SK-N-SH (cell line): ENCODE data around the gene MYO18B. TPM values are rescaled to one million over a fixed set of nuclear protein-coding genes. Genes with fewer than 3 reads are reported as not detected.

Experiments used
- CTCF ChIA-PET: fragments of 300-600, 350-600 bp; formaldehyde crosslinking; extraction: SDS; loops from one replicate; lab custom pipeline; 2021; lab: Yijun Ruan, JAX
- POLR2A ChIA-PET: fragments of 350-600 bp; sonication (Branson Sonifier 250); formaldehyde crosslinking; extraction: SDS; loops from one replicate; lab custom pipeline; 2020; ENCODE audit warnings: antibody characterized with exemption, inconsistent platforms; lab: Yijun Ruan, JAX
- DNase-seq: peaks from one replicate; pipeline ENCODE4 v3.0.0; 2012
- H2AFZ ChIP-seq: fragments of 200-600 bp; sonication (generic); 2 replicates; pipeline ENCODE4 v1.8.1; 2016; ENCODE audit warnings: antibody characterized with exemption, mild to moderate bottlenecking, low read depth
- H3F3A ChIP-seq: fragments of 200-600 bp; sonication (generic); replicated peaks from 2 replicates; pipeline ENCODE3; 2016; ENCODE audit warnings: antibody characterized with exemption, mild to moderate bottlenecking; ENCODE audit not compliant: insufficient read depth
- H3K27ac ChIP-seq, 2 experiments: fragments of 200-500 bp in 1 of 2; fragments of 200-600 bp in 1 of 2; sonication (Bioruptor generic) in 1 of 2; sonication (generic), shearing (Covaris generic) in 1 of 2; 2 replicates each; pipeline versions ENCODE4 v1.5.1 to v1.6.1; 2014 to 2016; ENCODE audit warnings: low read depth in 2 of 2, inconsistent platforms in 1 of 2, low read length in 1 of 2, mild to moderate bottlenecking in 1 of 2, mixed read lengths in 1 of 2
- H3K27me3 ChIP-seq: fragments of 200-600 bp; sonication (generic), shearing (Covaris generic); 2 replicates; pipeline ENCODE4 v1.6.1; 2016; ENCODE audit warnings: mixed run types; ENCODE audit not compliant: insufficient read depth
- H3K36me3 ChIP-seq, 2 experiments: fragments of 200-500 bp in 1 of 2; fragments of 200-600 bp in 1 of 2; sonication (Bioruptor generic) in 1 of 2; sonication (generic) in 1 of 2; replicated peaks in 1 of 2; 2 replicates each; pipeline versions ENCODE3 to v1.5.1; 2014 to 2016; ENCODE audit warnings: low read length in 1 of 2, mild to moderate bottlenecking in 1 of 2; ENCODE audit not compliant: insufficient read depth in 2 of 2, control insufficient read depth in 1 of 2
- H3K4me1 ChIP-seq, 2 experiments: fragments of 200-500 bp in 1 of 2; fragments of 200-600 bp in 1 of 2; sonication (Bioruptor generic) in 1 of 2; sonication (generic), shearing (Covaris generic) in 1 of 2; 2 replicates each; pipeline versions ENCODE4 v1.5.1 to v1.6.1; 2014 to 2016; ENCODE audit warnings: low read depth in 1 of 2, low read length in 1 of 2, mixed run types in 1 of 2; ENCODE audit not compliant: insufficient read depth in 2 of 2, control insufficient read depth in 1 of 2
- H3K4me2 ChIP-seq: fragments of 200-600 bp; sonication (generic), shearing (Covaris generic); 2 replicates; pipeline ENCODE4 v1.6.1; 2017; ENCODE audit warnings: mixed run types
- H3K4me3 ChIP-seq, 2 experiments: fragments of 200-500 bp in 1 of 2; fragments of 200-600 bp in 1 of 2; sonication (Bioruptor generic) in 1 of 2; sonication (generic), shearing (Covaris generic) in 1 of 2; 2 replicates each; pipeline versions ENCODE4 v1.5.1 to v1.8.1; 2014 to 2016; ENCODE audit warnings: low read depth in 2 of 2, inconsistent platforms in 1 of 2, low read length in 1 of 2, mild to moderate bottlenecking in 1 of 2, mixed read lengths in 1 of 2, moderate library complexity in 1 of 2
- H3K79me2 ChIP-seq: fragments of 200-600 bp; sonication (generic); 2 replicates; pipeline ENCODE4 v1.8.1; 2017; ENCODE audit warnings: mild to moderate bottlenecking; ENCODE audit not compliant: insufficient read depth
- H3K9ac ChIP-seq: fragments of 200-600 bp; sonication (generic); 2 replicates; pipeline ENCODE4 v1.6.1; 2017; ENCODE audit warnings: mixed run types
- H3K9me2 ChIP-seq: fragments of 200-600 bp; sonication (generic); 2 replicates; pipeline ENCODE4 v1.6.1; 2017; ENCODE audit warnings: mixed run types
- H3K9me3 ChIP-seq: fragments of 200-600 bp; sonication (generic); 2 replicates; pipeline ENCODE4 v1.6.1; 2017; ENCODE audit warnings: mixed run types, mild to moderate bottlenecking, moderate library complexity
- H4K20me1 ChIP-seq: fragments of 200-600 bp; sonication (generic); 2 replicates; pipeline ENCODE4 v1.6.1; 2017; ENCODE audit warnings: mild to moderate bottlenecking, mixed run types; ENCODE audit not compliant: insufficient read depth
- ELF1 ChIP-seq: IDR thresholded peaks from 2 replicates; pipeline ENCODE4 v1.4.0; 2012
- FOSL2 ChIP-seq: IDR thresholded peaks from 2 replicates; pipeline ENCODE4 v1.4.0; 2012; ENCODE audit warnings: low read depth, mild to moderate bottlenecking, moderate library complexity, borderline replicate concordance
- FOXJ3 ChIP-seq: sonication (generic); formaldehyde crosslinking; IDR thresholded peaks from 2 replicates; pipeline ENCODE4 v1.5.1; 2020; ENCODE audit warnings: mild to moderate bottlenecking, missing genetic modification reagents
- MXI1 ChIP-seq: IDR thresholded peaks from 2 replicates; pipeline ENCODE4 v1.6.1; 2012; ENCODE audit warnings: mild to moderate bottlenecking, low read depth, low read length, improper control_type of control experiment
- NFIC ChIP-seq: IDR thresholded peaks from 2 replicates; pipeline ENCODE4 v1.4.0; 2012; ENCODE audit warnings: borderline replicate concordance
- RAD21 ChIP-seq: IDR thresholded peaks from 2 replicates; pipeline ENCODE4 v1.6.1; 2012; ENCODE audit warnings: mild to moderate bottlenecking, low read length
- RCOR1 ChIP-seq: fragments of 150-350 bp; IDR thresholded peaks from 2 replicates; pipeline ENCODE4 v1.6.1; 2017; ENCODE audit warnings: antibody characterized with exemption, low read length
- RFX5 ChIP-seq: IDR thresholded peaks from 2 replicates; pipeline ENCODE4 v1.6.1; 2012; ENCODE audit warnings: mild to moderate bottlenecking, improper control_type of control experiment, low read length
- SIN3A ChIP-seq: IDR thresholded peaks from 2 replicates; pipeline ENCODE4 v1.6.1; 2012; ENCODE audit warnings: low read depth, mild to moderate bottlenecking, low read length, moderate library complexity, borderline replicate concordance
- SMC3 ChIP-seq: IDR thresholded peaks from 2 replicates; pipeline ENCODE4 v1.6.1; 2012; ENCODE audit warnings: low read depth, low read length, improper control_type of control experiment
- TCF12 ChIP-seq: IDR thresholded peaks from 2 replicates; pipeline ENCODE4 v1.4.0; 2012
- WGBS: methylation state at CpG from one replicate; pipeline ENCODE4 v1.1.6; 2017; ENCODE audit warnings: low lambda C conversion rate; 5-methylcytosine and 5-hydroxymethylcytosine counted together
- polyA plus RNA-seq, 3 experiments: library from polyadenylated mRNA; depleted of rRNA; stranded (reverse); fragments of >200 nt; gene quantifications; 2 replicates each; pipeline ENCODE4 v1.2.3, GENCODE V29; 2012
- TF ChIP-seq, protein P1 (sequence below): fragments of 150-350 bp; IDR thresholded peaks from 2 replicates; pipeline ENCODE4 v1.6.1; 2017; ENCODE audit warnings: antibody characterized with exemption, low read length, low read depth, borderline replicate concordance
- TF ChIP-seq, protein P2 (sequence below): IDR thresholded peaks from 2 replicates; pipeline ENCODE4 v1.4.0; 2012; ENCODE audit warnings: low read depth, borderline replicate concordance
- TF ChIP-seq, protein P3 (sequence below): fragments of 200-600 bp; sonication (generic); IDR thresholded peaks from 2 replicates; pipeline ENCODE4 v1.6.1; 2017; ENCODE audit warnings: antibody characterized with exemption, mild to moderate bottlenecking, moderate library complexity

The MYO18B gene
- polyA plus RNA-seq, 1 of the 3 experiments (the other 2 are of a cell fraction), result 0.05 TPM

DNA sequence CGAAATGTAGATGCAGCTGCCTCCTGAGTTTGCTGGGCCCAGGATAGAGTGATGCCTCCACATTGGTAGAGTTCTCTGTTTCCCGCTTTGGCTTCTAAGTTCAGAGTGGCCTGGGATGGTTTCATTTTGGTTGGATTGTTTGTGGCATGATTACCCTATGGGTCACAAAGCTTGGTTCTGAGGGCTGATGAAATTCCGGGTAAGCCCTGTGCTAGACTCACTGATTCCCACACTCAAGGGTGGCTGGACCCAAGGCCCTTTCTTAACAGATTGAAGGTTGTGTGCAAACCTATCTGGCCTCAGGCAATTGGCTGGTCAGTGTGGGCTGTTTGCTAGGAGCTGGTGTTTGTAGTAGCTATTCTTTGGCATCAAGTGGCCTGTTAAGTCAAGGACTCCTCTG lies 158.4 kb downstream of the MYO18B start:
- H3K79me2 ChIP-seq, result no peaks in the 10 kb centered on the region
- no peak overlapping the region for H3K27ac ChIP-seq
- H3K27me3 ChIP-seq, result no peaks in the 10 kb centered on the region
- peaks cover 0 to 1% of the 10 kb centered on the region in 2 experiments; a peak in 1 of 4 replicates for H3K4me1 ChIP-seq
- ChIA-PET POLR2A (no interaction called here), CTCF (interaction anchor here (0.9 to 1.9 kb wide), 4 partner anchors 8 to 271 kb away, joined by 3 to 7 read pairs (median 4); no protein-coding TSS in a partner anchor)
- no peaks in the 10 kb centered on the region for H3F3A ChIP-seq
- H3K4me3 ChIP-seq, result no peak overlapping the region
- H3K4me2 ChIP-seq, result no peak overlapping the region
- H3K9me3 ChIP-seq, result no peaks in the 10 kb centered on the region
- no peak overlapping the region for H2AFZ ChIP-seq
- no peaks in the 10 kb centered on the region for H4K20me1 ChIP-seq
- H3K36me3 ChIP-seq, result no peaks in the 10 kb centered on the region
- H3K9me2 ChIP-seq, result no peaks in the 10 kb centered on the region
- H3K9ac ChIP-seq, result no peak overlapping the region
- TF ChIP-seq, protein P1, sequence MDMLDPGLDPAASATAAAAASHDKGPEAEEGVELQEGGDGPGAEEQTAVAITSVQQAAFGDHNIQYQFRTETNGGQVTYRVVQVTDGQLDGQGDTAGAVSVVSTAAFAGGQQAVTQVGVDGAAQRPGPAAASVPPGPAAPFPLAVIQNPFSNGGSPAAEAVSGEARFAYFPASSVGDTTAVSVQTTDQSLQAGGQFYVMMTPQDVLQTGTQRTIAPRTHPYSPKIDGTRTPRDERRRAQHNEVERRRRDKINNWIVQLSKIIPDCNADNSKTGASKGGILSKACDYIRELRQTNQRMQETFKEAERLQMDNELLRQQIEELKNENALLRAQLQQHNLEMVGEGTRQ, result no peak
- no peak for TF ChIP-seq TCF12
- TF ChIP-seq SIN3A, result no peak
- TF ChIP-seq RAD21, result no peak
- TF ChIP-seq RFX5, result no peak
- TF ChIP-seq, protein P2, sequence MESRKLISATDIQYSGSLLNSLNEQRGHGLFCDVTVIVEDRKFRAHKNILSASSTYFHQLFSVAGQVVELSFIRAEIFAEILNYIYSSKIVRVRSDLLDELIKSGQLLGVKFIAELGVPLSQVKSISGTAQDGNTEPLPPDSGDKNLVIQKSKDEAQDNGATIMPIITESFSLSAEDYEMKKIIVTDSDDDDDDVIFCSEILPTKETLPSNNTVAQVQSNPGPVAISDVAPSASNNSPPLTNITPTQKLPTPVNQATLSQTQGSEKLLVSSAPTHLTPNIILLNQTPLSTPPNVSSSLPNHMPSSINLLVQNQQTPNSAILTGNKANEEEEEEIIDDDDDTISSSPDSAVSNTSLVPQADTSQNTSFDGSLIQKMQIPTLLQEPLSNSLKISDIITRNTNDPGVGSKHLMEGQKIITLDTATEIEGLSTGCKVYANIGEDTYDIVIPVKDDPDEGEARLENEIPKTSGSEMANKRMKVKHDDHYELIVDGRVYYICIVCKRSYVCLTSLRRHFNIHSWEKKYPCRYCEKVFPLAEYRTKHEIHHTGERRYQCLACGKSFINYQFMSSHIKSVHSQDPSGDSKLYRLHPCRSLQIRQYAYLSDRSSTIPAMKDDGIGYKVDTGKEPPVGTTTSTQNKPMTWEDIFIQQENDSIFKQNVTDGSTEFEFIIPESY, result no peak
- DNase-seq, result no peak
- 36% methylated on average over 2 of the region's 3 CpGs for WGBS

- no peak for TF ChIP-seq ELF1
- TF ChIP-seq SMC3, result no peak
- no peak for TF ChIP-seq FOSL2
- TF ChIP-seq, protein P3, sequence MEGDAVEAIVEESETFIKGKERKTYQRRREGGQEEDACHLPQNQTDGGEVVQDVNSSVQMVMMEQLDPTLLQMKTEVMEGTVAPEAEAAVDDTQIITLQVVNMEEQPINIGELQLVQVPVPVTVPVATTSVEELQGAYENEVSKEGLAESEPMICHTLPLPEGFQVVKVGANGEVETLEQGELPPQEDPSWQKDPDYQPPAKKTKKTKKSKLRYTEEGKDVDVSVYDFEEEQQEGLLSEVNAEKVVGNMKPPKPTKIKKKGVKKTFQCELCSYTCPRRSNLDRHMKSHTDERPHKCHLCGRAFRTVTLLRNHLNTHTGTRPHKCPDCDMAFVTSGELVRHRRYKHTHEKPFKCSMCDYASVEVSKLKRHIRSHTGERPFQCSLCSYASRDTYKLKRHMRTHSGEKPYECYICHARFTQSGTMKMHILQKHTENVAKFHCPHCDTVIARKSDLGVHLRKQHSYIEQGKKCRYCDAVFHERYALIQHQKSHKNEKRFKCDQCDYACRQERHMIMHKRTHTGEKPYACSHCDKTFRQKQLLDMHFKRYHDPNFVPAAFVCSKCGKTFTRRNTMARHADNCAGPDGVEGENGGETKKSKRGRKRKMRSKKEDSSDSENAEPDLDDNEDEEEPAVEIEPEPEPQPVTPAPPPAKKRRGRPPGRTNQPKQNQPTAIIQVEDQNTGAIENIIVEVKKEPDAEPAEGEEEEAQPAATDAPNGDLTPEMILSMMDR, result no peak
- no peak for TF ChIP-seq FOXJ3 (CRISPR knock-in tag)
- TF ChIP-seq RCOR1, result no peak
- TF ChIP-seq NFIC, result no peak
- TF ChIP-seq MXI1, result no peak
- Histone ChIP-seq H4K20me1 (no peaks in the 10 kb centered on the region), H3K27ac (no peak overlapping the region), H2AFZ (no peak overlapping the region), H3K79me2 (no peaks in the 10 kb centered on the region), H3K9me2 (no peaks in the 10 kb centered on the region), H3K9ac (no peak overlapping the region), H3F3A (no peaks in the 10 kb centered on the region), H3K36me3 (no peaks in the 10 kb centered on the region), H3K27me3 (no peaks in the 10 kb centered on the region), H3K4me3 (no peak overlapping the region), H3K4me1 (peaks cover 0 to 6% of the 10 kb centered on the region in 2 experiments; a peak in 1 of 4 replicates), H3K9me3 (no peaks in the 10 kb centered on the region), H3K4me2 (no peak overlapping the region)
- no peak for DNase-seq
- CTCF ChIA-PET, result interaction anchor here (0.9 to 1.9 kb wide), 3 partner anchors 8 to 270 kb away, joined by 3 to 7 read pairs (median 3); no protein-coding TSS in a partner anchor
- WGBS, result 37% methylated on average over 4 of the region's 4 CpGs
- POLR2A ChIA-PET, result no interaction called here
These were observed 158.9 kb downstream of the MYO18B start for GRCh38 chr22:25900880-25901279.
